GM23338 (cell line): ENCODE data around the gene MTR.

Experiments used
- CREB1 ChIP-seq: fragments of 250-450 bp; sonication (Bioruptor Pico); IDR thresholded peaks from 2 replicates; pipeline ENCODE4 v1.5.0; 2020; ENCODE audit warnings: low read depth, mild to moderate bottlenecking, moderate library complexity
- CTCF ChIP-seq, 2 experiments: fragments of 200-600 bp in 1 of 2; sonication (generic) in 1 of 2; conservative IDR thresholded peaks; 2 replicates each; pipeline versions ENCODE4 v1.5.1 to v1.6.1; 2016 to 2017; ENCODE audit warnings: antibody characterized with exemption in 2 of 2, low read depth in 2 of 2, mild to moderate bottlenecking in 2 of 2, moderate library complexity in 1 of 2
- ETS1 ChIP-seq: IDR thresholded peaks from 2 replicates; pipeline ENCODE4 v1.6.1; 2016; ENCODE audit warnings: antibody characterized with exemption
- EZH2 ChIP-seq: fragments of 200-600 bp; sonication (generic); IDR thresholded peaks from one replicate; pipeline ENCODE4 v1.8.0; 2017; ENCODE audit warnings: antibody characterized with exemption, mild to moderate bottlenecking, low read depth; ENCODE audit not compliant: unreplicated experiment
- EZH2phosphoT487 ChIP-seq: fragments of 200-600 bp; sonication (generic); IDR thresholded peaks from one replicate; pipeline ENCODE4 v1.8.1; 2018; ENCODE audit warnings: antibody characterized with exemption; ENCODE audit not compliant: unreplicated experiment
- JUNB ChIP-seq: IDR thresholded peaks from one replicate; pipeline ENCODE4 v1.6.1; 2016; ENCODE audit warnings: antibody characterized with exemption; ENCODE audit not compliant: unreplicated experiment
- POLR2AphosphoS5 ChIP-seq: IDR thresholded peaks from 2 replicates; pipeline ENCODE4 v1.6.1; 2016; ENCODE audit warnings: antibody characterized with exemption, low read depth
- STAT1 ChIP-seq: IDR thresholded peaks from one replicate; pipeline ENCODE4 v1.6.1; 2016; ENCODE audit warnings: antibody characterized with exemption; ENCODE audit not compliant: unreplicated experiment
- ZNF331 ChIP-seq: fragments of 250-450 bp; sonication (Bioruptor Pico); IDR thresholded peaks from 2 replicates; pipeline ENCODE4 v1.5.0; 2020; ENCODE audit warnings: low read depth, mild to moderate bottlenecking, moderate library complexity
- TF ChIP-seq, protein P1 (sequence below): IDR thresholded peaks from one replicate; pipeline ENCODE4 v1.6.1; 2018; ENCODE audit warnings: antibody characterized with exemption; ENCODE audit not compliant: unreplicated experiment

GRCh38 chr1:236823559-236823958 is 28.5 kb downstream of the MTR start:
- TF ChIP-seq CTCF (conservative IDR thresholded peaks at IDR 0.05; ENCODE audit: low read depth in 2 of 2) = no peak
- TF ChIP-seq POLR2AphosphoS5 = no peak
- TF ChIP-seq, protein P1, sequence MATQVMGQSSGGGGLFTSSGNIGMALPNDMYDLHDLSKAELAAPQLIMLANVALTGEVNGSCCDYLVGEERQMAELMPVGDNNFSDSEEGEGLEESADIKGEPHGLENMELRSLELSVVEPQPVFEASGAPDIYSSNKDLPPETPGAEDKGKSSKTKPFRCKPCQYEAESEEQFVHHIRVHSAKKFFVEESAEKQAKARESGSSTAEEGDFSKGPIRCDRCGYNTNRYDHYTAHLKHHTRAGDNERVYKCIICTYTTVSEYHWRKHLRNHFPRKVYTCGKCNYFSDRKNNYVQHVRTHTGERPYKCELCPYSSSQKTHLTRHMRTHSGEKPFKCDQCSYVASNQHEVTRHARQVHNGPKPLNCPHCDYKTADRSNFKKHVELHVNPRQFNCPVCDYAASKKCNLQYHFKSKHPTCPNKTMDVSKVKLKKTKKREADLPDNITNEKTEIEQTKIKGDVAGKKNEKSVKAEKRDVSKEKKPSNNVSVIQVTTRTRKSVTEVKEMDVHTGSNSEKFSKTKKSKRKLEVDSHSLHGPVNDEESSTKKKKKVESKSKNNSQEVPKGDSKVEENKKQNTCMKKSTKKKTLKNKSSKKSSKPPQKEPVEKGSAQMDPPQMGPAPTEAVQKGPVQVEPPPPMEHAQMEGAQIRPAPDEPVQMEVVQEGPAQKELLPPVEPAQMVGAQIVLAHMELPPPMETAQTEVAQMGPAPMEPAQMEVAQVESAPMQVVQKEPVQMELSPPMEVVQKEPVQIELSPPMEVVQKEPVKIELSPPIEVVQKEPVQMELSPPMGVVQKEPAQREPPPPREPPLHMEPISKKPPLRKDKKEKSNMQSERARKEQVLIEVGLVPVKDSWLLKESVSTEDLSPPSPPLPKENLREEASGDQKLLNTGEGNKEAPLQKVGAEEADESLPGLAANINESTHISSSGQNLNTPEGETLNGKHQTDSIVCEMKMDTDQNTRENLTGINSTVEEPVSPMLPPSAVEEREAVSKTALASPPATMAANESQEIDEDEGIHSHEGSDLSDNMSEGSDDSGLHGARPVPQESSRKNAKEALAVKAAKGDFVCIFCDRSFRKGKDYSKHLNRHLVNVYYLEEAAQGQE = no peak
- TF ChIP-seq EZH2 = no peak
- TF ChIP-seq EZH2phosphoT487 = no peak
- no peak for TF ChIP-seq ZNF331 (CRISPR knock-in tag)
- no peak for TF ChIP-seq CREB1
- TF ChIP-seq JUNB = no peak
- no peak for TF ChIP-seq ETS1
- TF ChIP-seq STAT1 = no peak
